SH-SY5Y (cell line): ENCODE measurements around the gene ZBTB21.

Experiments
- GATA2 ChIP-seq: IDR thresholded peaks from 2 replicates; pipeline ENCODE4 v1.6.1; 2011; ENCODE audit warnings: mild to moderate bottlenecking, low read depth, low read length
- GATA3 ChIP-seq: IDR thresholded peaks from 2 replicates; pipeline ENCODE4 v1.6.1; 2011; ENCODE audit warnings: low read depth, mild to moderate bottlenecking, low read length, moderate library complexity

The ZBTB21 gene

DNA sequence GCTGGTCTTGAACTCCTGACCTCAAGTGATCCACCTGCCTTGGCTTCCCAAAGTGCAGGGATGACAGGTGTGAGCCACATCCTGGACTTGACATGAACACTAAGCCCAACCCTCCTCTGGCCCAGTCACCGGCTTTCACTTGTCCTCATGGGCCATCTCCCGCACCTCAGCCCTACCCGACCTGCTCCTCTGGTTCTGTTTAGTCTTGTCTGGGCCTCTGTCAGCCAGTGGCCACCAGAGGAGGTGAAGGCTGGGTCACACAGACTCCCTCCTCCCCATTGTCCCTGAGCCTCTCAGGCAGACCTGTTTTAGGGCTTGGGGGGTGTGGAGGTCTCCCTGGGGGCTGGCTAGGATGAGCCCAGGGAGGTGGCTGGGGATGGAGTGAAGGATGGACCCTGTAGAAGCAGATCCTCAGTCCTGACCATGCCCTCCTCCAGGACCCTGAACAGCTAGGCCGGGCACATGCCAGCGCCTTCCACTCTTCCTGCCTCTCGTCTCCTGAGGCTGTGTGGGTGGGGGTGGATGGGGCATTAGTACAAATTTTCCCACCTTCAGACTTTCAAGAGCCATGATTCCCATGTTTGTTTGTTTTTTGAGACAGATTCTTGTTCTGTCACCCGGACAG, 34.8 kb upstream of the ZBTB21 start:
- TF ChIP-seq GATA3: no peak
- no peak for TF ChIP-seq GATA2

DNA sequence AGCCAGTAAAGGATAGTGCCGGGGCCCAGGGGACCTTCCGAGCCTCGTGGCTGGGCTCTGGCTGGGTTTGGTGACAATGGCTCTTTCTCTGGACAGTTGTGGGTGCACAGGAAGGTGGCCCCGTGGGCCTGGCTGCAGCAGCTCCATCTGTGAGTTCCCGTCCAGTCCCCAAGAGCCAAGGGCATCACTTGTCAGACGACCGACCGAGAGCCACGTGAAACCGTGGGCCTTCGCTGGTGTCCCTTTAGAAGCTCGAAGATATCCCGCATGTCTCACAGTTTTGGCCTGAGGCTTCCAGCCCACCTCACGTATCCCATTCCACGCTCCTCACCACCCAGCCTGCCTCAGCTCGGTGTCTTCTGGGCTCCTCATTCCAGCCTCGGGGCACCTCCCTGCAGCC, 33.8 kb upstream of the ZBTB21 start:
- TF ChIP-seq GATA3 (no peak), GATA2 (no peak)

- TF ChIP-seq GATA3 (no peak), GATA2 (no peak)
These were observed 33.2 kb upstream of the ZBTB21 start for GRCh38 chr21:42043201-42043895.

DNA sequence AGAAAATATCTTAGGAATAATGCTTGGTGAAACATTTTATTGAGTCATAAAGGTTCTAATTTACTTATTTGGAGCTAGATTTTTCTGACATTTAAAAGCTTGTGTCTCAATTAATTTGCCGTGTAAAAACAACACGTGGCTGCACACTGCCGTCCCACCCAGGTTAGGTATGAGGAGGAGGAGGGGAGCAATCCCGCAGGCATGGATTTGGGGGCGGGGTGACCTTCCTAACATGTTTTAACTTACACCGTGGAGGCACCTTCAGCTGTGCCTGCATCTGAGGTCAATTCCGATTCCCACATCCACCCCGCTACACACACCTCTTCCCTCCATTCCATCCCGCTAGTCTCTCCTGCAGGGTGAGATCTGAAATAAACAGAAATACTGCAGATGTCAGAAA, 32.5 kb upstream of the ZBTB21 start:
- no peak for TF ChIP-seq GATA3
- no peak for TF ChIP-seq GATA2

DNA sequence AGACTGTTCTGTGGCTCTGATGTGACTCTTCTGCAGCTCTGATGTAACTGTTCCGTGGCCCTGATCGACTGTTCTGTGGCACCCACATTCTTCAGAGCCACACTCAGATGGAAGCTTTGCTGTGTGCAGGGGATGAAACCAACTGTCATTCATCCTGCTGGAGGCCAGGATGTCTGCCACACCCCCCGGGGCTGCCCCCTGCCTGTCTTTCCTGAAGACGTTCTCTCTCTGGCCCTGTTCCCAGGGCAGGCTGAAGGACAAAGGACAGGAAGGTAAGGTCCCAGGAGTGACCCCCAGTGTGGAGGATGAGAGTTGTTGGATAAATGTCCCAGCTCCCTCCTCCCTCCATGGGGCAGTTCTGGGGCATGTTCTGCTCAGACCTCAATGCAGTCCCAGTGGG, 31.6 kb upstream of the ZBTB21 start:
- TF ChIP-seq GATA2 (no peak), GATA3 (no peak)

GRCh38 chr21:42041246-42041645, 31.1 kb upstream of the ZBTB21 start:
- TF ChIP-seq GATA2: no peak
- no peak for TF ChIP-seq GATA3

DNA sequence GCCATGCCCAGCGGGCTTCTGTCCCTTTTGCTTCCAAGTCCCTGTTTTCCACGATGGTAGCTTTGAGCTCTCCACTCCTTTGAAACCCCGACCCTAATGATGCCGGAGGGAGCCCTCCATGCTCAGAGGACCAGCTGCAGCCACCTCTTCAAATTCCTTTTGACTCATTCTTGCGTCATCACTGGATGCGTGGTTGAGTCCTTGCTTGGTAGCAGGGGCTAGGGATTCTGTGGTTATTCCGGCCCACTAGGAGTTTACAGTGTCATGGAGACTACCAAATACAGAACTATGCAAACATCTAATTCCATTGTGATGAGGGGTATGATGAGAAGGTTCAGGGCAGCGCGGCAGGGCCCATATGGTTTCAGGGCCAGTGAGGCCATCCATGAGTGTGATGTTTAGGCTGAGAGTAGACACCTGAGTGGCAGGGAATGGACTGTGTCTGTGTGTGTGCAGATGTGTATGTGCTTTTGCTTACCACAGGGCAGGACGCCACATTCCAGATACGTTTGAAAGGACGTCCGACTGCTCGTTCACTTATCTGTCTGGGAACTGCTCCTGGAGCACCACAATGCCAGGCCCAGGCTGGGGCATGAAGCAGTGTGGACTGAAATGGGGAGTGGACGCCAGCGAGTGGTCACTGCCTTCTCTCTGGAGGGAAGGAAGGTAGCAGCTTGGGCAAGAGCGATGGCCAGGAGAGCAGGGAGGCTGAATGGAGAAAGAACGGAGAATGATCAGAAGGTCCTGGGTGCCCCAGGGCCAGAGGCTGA, 30.4 kb upstream of the ZBTB21 start:
- TF ChIP-seq GATA3 (no peak), GATA2 (no peak)

DNA sequence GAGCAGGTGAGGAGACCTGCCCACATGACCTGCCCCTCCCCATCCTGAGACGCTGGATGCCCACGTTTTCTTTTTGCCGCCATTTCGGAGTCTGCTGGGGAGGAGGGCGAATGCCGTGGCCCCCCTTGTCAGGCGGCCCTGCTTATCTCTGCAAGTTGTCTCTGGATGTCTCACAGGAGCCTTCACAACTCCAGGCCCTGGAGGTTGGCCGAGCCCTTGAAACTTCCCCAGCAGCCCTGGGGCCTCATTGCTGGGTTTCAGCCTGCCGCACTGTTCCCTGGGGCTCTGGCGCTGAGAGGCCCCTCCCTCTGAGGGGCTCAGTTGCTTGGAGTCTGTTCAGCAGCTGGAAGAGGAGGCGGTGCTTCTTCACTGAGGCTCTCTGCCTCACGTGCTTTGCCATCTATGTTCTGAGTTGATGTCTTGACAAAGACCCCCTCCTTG, 29.8 kb upstream of the ZBTB21 start:
- TF ChIP-seq GATA3: no peak
- no peak for TF ChIP-seq GATA2

DNA sequence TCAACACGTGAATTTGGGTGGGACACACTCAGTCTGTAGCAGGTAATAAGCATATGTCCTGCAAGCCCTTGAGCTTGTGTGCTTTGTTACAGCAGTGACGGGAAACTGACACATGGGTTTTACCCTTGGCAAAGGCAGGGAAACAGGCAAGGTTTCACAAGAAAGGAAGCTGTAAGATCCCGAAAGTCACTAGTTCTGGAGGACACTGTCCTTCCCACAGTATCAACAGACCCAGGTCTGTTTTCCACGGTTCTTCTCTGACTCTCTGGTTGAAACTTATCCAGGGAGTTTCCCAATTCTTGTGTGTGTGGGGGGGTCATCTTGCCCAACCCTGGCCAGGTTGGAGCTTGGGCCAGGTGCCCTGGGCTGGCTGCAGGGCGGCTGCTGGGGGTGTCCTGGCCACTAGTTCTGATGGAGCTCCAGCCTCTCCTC, 29.3 kb upstream of the ZBTB21 start:
- TF ChIP-seq GATA2 (no peak), GATA3 (no peak)

DNA sequence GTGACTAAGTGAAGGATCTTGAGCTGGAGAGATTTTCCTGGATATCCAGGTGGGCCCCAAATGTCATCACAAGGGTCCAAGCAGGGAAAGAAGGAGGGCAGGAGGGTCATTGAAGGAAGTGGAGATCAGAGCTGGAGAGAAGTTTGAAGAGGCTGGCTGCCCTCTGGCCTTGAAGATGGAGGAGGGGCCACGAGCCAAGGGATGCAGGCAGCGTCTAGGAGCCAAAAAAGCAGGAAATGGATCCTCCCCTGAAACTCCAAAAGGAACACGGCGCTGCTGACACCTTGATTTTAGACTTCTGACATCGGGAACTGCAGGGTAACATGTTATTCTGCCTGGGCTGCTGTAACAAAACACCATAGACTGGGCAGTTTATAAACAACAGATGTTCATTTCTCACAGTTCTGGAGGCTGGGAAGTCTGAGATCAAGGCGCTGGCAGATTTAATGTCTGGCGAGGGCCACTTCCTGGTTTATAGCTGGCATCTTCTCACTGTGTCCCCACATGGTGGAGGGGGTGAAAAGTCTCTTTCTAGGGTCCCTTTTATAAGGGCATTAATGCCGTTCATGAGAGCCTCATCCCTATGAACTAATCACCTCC, 28.8 kb upstream of the ZBTB21 start:
- TF ChIP-seq GATA2 (no peak), GATA3 (no peak)

- TF ChIP-seq GATA2: no peak
- no peak for TF ChIP-seq GATA3
These were observed 28.2 kb upstream of the ZBTB21 start for GRCh38 chr21:42038393-42038792.

DNA sequence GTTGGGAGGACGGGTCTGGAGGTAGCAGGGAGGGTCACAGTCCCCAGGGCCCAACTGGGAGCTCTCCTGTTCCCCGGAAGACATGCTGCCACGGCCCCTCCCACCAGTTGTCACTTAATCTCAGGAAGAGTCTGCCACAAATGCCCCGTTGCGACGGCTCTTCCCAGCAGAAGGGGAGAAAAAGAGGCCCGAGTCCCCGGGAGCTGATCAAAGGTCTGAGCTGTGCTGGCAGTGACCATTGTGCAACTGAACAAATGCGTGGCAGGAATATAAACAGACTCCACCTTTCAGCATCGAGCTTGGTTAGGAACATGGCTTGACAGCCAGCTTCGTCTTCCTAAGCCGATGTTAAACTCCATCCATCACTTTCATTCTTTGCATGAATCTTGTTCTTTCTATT, 27.8 kb upstream of the ZBTB21 start:
- TF ChIP-seq GATA3 (no peak), GATA2 (no peak)

DNA sequence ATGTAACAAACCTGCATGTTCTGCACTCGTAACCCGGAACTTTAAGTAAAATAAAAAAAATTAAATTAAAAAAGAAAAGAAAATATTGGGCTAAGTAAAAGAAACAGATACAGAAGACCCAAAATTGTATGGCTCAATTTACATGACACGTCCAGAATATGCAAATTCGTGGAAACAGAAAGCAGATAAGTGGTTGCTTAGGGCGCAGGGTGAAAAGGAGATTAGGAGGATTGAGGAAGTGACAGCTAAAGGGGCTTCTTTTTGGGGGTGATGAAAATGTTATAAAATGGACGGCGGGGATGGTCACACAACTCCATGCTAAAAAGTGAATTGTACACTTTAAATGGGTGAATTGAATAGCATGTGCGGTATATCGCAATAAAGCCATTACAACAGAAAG, 27.4 kb upstream of the ZBTB21 start:
- no peak for TF ChIP-seq GATA3
- no peak for TF ChIP-seq GATA2

DNA sequence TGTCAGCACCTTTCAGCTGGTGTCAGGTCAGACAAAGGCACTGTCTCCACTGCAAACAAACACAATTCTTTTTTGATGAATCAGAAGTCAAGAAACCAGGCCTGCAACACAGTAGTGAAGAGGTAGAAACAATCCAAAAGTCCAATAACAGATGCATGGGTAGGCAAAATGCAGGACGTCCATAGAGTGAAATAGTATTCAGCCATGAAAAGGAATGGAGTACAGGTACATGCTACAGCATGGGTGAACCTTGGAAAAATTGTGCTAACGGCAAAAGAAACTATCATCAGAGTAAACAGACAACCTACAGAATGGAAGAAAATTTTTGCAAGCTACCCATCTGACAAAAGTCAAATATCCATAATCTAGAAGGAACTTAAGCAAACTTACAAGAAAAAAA, 26.2 kb upstream of the ZBTB21 start:
- TF ChIP-seq GATA2 (no peak), GATA3 (no peak)
